SK-N-SH treated with all-trans-retinoic acid at 6 μM for 48 hours (cell line): ENCODE measurements around the gene ENTPD7.

Experiments
- CREB5 ChIP-seq: fragments of 250-450 bp; sonication (Bioruptor Pico); IDR thresholded peaks from 2 replicates; pipeline ENCODE4 v1.5.1; 2020; ENCODE audit warnings: low read depth, mild to moderate bottlenecking, moderate library complexity
- ZFP3 ChIP-seq: fragments of 250-450 bp; sonication (Bioruptor Pico); IDR thresholded peaks from 2 replicates; pipeline ENCODE4 v1.5.0; 2020; ENCODE audit warnings: mild to moderate bottlenecking, moderate library complexity
- TF ChIP-seq, protein P1 (sequence below): fragments of 250-450 bp; sonication (Bioruptor Pico); IDR thresholded peaks from 2 replicates; pipeline ENCODE4 v1.8.0; 2020; ENCODE audit warnings: mild to moderate bottlenecking, moderate library complexity, borderline replicate concordance

DNA sequence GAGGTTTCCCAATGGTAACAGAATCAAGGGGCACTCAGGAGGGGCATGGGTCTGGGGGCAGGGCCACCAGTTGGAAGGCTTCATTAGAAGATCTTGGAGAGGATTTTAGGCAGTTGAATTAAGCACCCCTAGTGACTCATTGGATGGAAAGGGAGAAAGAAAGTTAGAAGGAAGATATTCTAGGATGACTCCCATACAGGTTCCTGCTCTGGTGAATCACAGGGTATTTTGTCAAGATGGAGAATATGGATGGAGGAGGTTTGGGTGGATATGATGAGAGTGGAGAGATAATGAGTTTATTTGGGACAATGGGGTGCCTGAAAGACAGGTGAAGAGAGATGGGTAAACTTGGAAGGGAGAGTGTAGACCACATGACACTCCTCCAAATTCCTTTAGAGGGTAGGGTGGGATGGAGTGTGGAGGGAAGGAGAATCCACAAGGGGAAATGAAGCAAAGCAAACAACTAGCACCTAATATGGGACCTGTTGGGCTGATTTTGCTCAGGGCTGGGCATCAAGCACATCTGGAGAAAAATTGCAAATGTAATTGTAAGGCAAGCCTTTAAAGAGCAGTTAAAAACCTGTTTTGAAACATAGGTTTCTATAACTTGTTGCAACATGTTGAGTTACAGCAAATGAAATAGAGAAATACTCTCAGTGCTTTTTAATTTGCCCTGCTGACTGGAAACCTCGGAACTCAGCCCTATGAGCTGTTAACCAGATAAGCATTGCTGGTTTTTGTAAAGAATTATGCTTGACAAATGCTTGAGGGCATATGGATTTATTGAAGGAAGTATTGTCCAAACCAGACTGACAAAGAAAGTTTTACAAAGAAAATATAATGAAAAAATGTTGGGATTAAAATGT, 2.9 kb upstream of the ENTPD7 start:
- TF ChIP-seq CREB5 (CRISPR knock-in tag) (no peak), ZFP3 (CRISPR knock-in tag) (no peak)
- TF ChIP-seq, protein P1, sequence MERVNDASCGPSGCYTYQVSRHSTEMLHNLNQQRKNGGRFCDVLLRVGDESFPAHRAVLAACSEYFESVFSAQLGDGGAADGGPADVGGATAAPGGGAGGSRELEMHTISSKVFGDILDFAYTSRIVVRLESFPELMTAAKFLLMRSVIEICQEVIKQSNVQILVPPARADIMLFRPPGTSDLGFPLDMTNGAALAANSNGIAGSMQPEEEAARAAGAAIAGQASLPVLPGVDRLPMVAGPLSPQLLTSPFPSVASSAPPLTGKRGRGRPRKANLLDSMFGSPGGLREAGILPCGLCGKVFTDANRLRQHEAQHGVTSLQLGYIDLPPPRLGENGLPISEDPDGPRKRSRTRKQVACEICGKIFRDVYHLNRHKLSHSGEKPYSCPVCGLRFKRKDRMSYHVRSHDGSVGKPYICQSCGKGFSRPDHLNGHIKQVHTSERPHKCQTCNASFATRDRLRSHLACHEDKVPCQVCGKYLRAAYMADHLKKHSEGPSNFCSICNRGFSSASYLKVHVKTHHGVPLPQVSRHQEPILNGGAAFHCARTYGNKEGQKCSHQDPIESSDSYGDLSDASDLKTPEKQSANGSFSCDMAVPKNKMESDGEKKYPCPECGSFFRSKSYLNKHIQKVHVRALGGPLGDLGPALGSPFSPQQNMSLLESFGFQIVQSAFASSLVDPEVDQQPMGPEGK (CRISPR knock-in tag) = no peak
